Endothelial cell of hepatic sinusoid (primary cell): ENCODE data around the gene ALPG.
"Not testable (repeated sequence)": the region's sequence is repeated elsewhere in the genome, so short reads cannot be mapped to it uniquely, and the experiment has no call there.

ENCODE experiments used
- in situ Hi-C: cut with HindIII; loops from 2 replicates; pipeline ENCODE4 v1.10.0; 2017; ENCODE audit warnings: low sequenced_read_pairs

ALPG gene

DNA sequence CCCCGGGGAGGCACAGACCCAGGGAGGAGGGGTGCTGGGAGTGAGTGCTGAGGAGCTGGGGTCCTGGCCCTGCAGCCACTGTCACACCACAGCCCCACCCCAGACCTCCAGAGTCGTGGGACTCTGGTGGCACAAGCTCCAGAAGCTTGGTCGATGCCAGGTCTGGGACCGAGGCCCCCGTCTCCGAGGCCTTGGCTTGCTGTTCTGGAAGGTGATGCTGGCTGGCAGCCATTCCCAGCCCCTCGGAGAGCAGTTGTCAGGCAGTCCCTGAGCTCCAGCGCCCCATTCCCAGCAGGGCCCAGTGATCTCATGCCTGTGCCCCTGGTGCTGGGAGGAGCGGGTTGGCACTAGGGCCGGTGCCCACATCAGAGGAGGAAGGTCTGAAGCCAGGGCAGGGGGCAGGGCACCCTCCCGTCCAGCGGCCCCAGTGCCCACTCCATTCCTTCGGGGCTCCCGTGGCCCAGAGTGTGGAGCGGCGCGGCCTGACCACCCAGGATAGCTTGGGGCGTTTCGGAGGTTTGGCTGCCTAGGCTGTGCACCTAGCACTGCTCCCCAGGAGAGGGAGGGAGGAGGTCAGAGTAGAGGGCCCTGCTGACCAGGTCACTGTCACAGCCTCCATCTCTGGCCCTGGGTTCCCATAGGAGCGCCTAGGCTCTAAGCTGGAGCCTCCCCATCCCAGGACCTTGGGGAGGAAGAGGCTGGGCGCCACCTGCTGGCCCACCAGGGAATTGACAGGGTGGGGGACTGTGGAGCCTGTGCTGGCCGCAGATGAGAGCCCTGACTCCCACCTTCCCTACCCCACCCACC lies 32.5 kb downstream of the ALPG start:
- in situ Hi-C loops, result loop anchor here (10.0 kb wide), 1 partner anchor 544 kb away; no protein-coding TSS in a partner anchor

DNA sequence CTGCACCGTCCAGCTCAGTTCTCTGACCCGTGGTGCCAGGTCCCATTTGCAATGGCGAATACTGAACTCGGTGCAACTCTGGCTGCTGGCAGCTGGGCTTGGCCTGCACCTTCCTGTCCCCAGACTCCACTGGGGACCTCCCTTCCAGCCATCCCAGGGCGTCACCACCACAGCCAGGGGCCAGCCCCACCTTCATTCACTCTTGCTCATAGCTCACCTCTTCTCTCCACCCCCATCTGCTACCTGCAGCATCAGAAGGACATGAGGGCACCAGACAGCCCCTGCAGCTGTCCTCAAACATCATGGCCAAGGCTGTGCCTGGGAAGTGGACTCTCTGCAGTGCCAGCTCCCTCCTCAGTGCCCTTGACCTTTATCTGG lies 33.1 kb downstream of the ALPG start:
- in situ Hi-C loops, result loop anchor here (10.0 kb wide), 1 partner anchor 545 kb away; no protein-coding TSS in a partner anchor

DNA sequence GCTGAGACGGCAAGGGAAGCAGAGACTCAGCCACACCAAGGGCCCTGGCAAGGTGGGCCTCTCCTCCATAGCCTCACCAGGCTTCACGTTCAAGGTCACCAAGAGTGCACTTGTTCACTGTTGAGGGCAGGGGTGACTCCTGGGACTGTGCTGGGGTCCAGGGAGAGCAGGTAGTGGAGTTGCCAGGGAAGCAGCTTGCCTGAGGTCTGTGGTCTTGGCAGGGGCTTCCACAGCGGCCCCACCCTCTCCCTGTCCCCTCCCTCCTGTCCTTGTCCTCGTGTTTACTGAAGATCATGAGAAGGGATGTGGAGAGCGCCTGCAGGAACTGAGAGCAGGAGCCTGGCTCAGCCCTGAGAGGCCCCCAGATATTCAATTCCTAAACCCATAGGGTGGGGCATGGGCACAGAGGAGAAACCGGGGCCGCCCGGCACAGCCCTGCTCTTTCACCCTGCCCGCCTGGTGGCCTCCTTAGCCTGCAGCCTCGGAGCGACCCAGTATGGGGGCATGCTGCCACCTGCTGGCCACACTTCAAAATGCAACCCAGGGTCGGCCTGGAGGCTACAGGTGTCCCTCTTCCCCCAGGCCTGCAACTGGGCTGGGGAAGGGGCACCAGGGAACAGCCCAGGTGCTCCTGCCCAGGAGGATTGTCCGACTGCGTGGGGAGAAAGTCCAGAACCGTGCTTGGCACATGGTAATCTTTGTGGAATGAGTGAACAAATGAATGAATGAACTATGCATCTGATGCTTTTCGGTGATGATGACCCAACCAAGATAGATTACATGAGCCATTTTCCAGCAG lies 33.8 kb downstream of the ALPG start:
- in situ Hi-C loops, result not testable (repeated sequence)

DNA sequence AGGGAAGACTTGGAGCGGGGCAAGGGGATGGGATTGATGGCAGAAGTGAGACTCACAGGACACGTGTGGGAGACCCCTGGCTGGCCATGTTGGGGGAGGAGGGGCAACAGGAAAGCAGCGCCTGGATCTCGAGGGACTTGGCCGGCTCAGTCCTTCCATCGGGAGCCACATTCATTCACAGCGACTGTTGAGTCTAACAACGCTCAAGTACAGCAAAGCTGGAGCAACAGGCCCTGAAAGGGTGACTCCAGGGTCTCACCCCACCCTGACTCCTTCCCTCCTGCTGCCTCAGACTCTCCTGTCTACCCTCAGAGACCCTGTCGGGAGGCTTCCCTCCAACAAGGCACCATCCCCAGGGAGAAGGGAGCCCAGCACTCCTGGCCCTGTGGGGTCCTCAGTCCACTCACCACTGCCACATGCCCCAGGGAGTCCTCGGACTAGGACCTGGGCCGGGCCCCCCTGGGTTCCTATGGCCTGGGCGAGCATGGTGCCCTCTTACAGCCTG lies 34.6 kb downstream of the ALPG start:
- in situ Hi-C loops, result no loop called here

DNA sequence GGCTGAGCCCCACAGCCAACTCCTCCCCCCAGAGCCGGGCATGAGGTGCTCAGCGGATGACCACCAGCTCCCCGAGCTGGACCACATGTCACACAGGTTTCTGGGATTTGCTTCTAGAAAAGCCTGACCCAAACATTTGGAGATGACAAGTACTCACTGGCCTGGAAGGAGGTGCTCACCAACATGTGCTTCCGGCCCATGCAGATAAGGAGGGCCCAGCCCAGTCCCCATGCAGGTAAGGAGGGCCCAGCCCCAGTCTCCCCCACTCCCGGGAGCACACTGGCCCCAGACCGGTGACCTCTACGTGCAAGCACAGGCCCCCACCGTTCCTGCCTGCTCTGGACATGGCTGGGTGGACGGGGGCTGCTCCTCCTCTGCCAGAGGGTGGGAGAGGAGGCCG lies 35.3 kb downstream of the ALPG start:
- in situ Hi-C loops, result not testable (repeated sequence)

DNA sequence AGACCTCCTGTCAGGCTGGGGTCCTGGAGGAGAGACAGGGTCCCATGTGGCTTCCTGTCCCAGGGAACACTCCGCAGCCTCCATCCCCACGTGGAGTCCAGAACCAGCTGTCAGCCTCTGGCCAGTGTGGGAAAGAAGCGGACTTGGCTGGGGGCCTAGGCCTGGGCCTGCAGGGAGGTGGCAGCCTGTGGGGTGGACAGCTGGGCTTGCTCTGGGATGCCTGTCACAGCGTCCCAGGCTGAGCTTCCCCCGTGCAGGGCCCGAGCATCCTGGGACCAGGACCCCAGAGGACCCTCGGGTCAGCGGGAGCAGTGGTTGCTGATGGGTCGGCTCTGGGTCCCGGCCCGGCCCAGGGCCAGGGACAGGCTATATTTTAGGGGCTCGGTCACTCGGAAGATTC lies 35.8 kb downstream of the ALPG start:
- in situ Hi-C loops, result not testable (repeated sequence)

DNA sequence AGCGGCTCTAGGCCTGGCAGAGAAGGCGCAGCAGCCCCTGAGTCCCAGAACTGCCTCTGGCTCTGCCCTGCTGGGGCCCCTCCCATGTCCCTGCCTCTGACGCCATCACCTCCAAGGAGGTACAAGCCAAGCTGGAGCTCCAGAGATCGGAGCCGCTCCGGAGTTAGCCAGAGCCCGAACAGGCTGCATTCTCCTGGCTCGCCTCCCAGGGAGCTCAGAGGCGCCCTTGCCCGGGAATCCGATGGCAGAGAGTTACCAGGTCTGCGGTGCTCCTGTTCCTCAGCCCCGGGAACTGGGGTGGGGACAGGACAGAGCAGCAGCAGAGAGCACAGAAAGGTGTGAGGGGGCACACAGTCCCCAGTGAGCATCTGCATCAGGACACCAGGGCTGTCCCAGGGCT lies 36.4 kb downstream of the ALPG start:
- in situ Hi-C loops, result not testable (repeated sequence)

DNA sequence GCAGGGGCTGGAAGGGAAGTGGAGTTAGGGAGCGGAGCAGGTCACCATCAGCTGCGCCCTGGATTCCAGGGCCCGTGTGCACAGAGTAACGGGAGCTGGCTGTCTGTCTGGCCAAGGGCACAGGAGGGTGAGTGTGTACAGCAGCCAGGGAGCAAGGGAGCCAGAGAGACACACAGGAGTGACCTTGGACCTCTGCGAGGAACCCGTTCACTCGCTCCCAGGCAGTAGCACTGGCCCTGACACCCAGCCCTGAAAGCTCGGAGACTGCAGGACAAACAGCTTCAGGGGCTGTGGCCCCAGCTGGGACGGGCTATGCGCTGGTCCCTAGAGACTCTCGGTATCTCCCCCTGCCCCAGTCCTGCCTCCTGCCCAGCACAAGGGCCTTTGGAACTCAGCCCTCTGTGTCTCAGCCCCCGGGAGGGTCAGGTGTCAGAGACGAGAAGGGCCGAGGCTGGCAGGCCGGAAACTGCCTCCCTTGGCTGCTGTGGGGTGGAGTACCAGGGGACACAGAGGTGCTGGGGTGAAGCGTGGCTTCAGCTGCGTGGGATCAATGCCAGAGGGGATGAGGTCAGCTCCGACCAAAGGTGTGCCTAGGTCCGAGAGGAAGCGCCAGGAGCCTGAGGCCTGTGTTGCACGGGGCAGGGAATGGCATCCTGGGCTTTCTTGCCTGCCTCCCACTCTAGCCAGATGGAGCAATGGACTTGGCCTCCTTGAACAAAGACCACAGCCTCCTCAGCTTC lies 37.2 kb downstream of the ALPG start:
- in situ Hi-C loops, result not testable (repeated sequence)

DNA sequence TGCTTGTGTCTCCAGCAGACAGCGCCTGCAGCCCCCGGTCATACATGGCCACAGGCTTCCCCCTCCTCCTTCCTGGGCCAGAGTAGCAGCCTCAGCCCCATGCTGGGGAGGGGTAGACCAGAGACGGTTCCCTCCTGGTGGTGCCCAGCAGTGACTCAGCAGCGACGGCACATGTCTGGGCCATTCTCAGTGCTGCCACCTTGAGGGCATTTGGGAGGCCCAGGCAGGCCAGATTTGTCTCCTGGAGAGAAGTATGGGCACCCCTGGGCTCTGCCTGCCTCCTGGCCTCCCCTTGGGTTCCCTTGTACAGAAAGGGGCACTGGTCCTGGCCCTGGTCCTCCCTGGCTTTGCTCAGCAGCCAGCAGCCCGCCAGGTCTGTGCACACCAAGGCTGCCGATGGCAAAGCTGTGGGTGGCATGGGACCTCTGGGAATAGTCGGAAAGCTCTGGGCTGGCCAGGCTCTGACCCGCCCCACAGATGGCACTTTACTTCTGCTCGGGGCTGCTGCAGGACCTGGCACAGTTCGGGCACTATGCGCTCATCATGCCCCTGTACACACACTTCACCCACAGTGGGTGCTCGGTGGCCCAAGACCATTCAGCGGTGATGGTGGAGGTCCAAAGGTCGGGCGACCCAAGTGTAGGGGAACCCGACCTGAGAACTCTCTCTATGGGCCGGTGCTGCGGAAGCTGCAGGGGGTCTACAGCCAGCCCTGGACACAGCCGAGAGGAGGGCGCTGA lies 37.9 kb downstream of the ALPG start:
- in situ Hi-C loops, result no loop called here

DNA sequence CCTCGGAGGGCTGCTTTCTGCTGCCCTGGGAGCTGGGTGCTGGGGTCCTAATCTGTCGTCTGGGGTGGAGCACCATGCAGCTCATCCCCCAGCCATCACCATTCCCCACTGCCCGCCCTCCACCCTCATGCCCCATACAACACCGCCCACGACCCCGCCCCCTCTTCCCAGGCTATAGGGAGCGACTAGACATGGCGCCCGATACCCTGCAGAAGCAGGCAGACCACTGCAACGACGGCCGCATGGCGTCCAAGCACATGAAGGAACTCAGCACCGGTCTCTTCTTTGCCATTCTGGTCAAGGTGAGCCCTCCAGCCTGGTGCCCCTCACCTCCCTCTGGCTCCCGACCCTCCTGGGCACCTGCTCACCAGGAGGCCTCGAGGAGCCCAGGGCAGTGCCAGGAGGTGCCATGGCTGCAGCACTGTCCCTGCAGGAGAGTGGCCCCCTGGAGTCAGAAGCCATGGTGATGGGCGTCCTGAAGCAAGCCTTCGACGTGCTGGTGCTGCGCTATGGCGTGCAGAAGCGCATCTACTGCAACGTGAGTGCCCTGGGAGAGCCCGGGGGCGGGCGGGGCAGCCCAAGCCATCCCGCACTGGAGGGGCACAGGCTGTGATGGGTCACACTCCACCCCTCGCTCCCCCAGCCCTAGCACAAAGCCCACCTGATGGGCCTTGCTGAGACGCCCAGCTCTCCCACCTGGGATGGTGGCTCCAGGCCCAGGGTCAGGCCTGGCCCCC lies 38.7 kb downstream of the ALPG start:
- in situ Hi-C loops, result not testable (repeated sequence)

DNA sequence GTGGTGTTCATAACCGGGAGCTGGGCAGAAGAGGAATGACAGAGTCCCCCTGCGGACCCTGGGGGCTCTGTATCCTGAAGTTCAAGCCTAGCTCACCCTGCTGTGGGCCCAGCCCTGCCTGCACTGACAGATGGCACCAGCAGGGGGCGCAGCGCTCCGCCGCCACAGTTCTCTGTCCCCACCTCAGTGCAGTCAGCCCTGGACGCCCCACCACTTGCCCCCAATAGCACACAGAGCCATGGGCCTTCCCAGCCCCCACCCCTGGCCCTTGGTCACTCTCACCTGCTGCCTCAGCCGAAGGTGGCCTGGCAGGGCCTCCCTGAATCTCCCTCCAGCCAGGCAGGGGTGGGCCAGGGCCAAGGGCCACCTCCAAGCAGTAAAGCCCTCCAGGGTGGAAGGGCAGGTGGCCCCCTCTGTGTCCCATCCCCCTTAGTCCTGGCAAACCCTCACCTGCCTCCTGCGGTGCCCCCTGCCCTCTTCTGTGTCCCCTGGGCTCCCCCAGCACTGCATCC lies 39.7 kb downstream of the ALPG start:
- in situ Hi-C loops, result not testable (repeated sequence)

DNA sequence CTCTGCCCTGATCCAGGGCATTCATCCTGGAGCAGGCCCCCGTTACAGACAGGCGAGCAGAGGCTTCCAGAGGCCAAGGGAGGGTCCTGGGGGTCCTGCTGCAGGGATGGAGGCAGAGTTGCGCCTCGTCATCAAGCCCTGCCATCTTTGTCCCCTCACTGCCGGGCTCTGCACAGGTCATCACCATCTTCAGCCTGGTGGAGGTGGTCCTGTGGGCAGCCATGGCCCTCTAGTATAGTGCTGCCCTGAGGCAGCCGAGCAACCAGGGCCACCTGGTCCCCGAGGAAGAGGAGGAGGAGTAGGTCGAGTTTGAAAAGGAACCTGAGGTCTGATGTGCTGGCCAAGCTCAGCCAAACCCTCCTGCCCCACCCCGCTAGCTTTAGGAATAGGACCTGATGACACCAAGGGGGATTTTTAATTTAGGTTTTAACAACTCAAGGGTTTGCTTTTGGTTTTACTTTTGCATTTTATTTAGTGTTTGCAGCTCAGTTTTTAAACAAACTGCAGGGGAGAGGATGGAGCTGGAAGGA lies 40.5 kb downstream of the ALPG start:
- in situ Hi-C loops, result no loop called here

DNA sequence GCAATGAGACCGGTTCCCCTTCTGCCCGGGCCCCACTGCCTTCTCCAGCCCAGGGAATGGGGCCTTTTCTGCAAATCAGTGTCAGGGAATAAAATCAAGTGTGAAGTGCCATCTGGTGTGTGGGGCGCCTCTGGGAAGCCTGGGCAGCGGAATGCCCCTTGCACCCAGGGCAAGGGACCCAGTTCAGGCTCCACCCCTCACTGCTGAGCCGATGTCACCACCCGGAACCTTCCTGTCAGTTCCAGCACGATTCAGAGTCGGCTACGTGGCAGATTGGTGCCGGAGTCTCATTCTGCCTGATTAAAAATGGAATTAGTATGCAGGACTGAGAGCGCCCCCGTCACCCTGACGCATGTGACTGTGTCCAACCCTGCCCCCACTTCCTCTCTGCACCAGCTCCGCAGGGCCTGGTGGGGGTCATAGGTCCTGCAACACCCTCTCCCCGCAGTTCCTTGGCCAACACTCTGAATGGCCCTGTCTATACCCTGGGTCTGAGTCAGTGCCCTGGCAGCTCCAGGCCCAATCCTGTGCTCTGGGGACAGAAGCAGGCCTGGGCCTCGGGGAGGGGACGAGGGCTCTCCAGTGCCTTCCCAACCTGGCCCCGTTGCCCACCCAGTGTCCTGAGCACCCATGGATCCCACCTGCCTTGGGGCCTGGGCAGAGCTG lies 41.1 kb downstream of the ALPG start:
- in situ Hi-C loops, result no loop called here

DNA sequence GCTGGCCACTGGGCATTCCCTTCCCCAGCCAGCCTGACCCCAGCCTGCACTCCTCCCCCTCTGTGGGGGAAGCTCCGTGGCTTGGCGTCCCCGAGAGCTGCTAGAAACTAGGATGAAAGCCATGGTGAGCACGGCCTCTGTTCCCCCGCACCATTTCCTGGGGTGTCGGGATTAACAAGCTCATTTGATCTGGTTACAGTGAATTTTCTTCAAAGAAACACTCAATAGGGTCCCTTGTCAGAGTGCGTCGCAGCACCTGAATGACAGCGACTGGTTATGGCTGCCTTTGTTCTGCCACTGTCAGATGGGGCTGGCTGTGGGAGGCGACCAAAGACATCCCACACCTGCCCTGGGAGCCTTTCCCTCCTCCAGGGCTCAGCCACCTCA lies 41.7 kb downstream of the ALPG start:
- in situ Hi-C loops, result no loop called here

DNA sequence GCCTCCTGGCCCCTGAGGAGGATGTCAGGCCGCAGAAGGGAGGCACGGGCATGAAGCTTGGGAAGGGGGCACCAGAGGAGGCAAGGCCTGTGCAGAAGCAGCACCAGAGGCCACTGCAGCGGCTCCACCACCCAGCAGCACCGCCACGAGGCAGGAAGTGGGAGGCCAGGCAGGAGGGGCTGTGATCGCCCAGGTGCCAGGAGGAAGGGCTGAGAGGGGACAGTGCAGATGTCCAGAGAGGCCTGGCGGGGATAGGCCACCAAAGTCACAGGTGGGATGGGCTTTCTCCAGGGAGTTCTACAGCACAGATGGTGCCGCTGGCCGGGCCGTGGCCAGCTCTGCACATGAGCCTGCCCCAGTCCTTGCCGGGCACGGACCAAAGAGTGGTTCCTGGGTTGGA lies 43.3 kb downstream of the ALPG start:
- in situ Hi-C loops, result no loop called here

DNA sequence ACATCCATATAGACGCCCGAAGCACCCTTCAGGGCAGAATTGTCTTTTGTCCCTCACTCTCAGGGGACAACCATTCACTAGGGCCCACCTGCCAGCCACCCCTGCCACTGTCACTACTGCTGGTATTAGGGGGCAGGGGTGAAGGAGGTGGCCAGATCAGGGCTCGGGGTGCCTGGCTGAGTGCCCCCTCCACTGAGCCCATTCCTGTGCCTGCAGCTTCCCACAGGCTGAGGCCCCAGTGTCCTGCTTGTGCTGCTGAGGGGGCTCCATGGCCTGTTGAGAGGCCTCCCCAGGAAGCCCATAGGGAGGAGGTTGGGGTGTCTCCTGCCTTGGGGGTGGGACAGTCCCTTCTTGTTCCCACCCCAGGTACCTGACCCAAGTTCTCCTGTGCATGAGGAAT lies 45.0 kb downstream of the ALPG start:
- in situ Hi-C loops, result not testable (repeated sequence)

DNA sequence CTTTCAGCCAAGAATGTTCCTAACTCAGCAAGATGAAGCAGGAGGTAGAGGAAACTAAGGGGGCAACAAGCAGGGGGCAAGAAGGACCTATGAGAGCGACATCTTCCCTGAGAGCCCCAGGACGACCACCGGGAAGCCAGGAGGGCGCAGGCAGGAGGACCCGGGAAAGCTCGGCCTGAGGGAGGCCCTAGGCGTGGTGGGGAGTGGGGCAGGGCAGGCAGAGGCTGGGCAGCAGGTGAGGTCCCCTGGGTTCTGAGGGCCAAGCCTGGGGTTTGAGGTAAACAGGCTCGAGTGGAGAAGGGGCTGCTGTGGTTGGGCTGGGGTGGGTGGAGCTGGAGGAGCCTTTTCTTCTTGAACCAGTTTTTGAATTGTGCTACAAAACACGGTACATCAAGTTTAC lies 48.0 kb downstream of the ALPG start:
- in situ Hi-C loops, result loop anchor here (5.0 kb wide), 1 partner anchor 43 kb away; no protein-coding TSS in a partner anchor

DNA sequence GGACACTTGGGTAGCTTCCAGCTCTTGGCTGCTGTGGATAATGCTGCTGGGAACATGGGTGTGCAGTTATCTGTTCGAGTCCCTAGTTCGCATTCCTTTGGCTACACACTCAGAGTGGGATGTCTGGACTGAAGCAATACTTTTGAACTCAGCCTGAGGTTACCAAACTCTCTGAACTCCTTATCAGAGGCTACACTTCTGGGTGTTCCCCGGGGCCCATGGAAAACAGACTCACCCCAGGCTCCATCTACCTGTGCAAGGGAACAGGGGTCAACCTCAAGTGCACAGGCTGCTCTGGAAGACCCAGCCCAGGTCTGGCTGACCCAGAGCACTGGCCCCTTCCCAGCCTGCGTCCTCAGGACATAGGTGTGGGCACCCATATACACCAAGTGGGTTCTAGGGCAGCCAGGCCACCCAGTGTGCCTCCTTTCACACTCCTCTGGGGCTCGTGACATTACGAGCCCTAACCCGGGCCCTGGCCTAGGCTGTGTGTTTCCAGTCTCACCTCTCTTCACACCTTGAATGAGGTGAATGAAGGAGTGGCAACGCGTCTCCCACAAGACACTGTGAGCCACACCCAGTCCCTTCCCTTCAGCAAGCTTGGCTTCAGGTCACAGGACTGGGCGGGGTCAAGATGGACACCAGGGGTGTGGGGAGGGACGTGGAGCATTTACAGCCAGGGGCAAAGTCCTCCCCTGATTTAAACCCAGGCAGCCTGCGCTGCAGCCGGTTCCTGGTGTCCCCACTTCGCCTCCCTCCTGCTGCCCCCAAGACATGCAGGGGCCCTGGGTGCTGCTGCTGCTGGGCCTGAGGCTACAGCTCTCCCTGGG lies 49.0 kb downstream of the ALPG start, which contains the start of gene ALPI:
Gene ALPI, plus strand, starts transcription at position 728 of the 830 bp plus-strand sequence. Its CDS starts 47 bp downstream, at position 775.
- in situ Hi-C loops, result loop anchor here (5.0 kb wide), 1 partner anchor 42 kb away; no protein-coding TSS in a partner anchor
